Measurements from ENCODE around the gene CNOT4.
"Not testable (repeated sequence)": the region's sequence is repeated elsewhere in the genome, so short reads cannot be mapped to it uniquely, and the experiment has no call there.

CNOT4 gene

DNA sequence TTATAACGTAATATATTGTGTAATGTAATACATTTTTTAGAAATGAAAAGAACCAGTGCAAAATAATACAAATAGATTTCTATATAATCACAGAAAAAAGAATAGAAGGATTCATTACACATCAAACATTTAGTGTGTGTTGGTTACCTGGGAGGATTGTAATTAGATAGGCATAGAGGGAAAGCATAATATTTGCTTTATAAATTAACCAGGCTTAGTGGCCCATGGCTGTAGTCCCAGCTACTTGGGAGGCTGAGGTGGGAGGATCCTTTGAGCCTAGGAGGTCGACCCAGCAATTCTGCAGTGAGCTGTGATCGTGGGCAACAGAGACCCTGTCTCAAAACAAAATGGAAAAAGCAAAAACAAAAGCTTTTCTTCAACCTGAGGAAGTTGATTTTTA is 5.0 kb upstream of the CNOT4 start:
- DNase-seq (ENCODE audit: low read depth) = no peak

DNA sequence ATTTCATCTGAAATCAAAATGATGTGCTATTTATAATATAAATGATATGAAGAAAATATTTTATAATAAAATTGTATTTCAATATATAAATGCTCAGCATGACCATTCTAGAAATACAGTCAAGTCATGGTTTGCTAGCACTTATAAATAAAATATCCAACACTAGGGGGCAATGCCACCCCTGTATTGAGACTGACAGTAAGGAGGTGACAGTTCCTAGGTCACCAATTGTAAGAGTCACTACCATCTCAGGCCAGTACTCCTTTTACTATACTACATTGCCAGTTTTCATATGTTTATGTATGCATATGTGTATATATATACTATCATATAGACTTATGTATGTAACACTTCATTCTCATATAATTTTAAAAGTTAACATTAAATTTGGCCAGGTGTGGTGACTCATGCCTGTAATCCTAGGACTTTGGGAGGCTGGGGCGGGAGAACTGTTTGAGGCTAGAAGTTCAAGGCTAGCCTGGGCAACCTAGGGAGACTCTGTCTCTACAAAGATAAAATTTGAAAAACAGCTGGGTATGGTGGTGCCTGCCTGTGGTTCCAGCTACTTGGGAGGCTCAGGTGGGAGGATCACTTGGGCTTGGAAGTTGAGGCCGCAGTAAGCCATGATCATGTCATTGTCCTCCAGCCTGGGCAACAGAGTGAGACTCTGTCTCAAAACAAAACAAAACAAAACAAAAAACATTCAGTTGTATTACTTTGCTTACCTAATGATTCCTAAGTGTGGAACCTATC is 2.4 kb upstream of the CNOT4 start:
- DNase-seq (ENCODE audit: low read depth) = no peak

DNA sequence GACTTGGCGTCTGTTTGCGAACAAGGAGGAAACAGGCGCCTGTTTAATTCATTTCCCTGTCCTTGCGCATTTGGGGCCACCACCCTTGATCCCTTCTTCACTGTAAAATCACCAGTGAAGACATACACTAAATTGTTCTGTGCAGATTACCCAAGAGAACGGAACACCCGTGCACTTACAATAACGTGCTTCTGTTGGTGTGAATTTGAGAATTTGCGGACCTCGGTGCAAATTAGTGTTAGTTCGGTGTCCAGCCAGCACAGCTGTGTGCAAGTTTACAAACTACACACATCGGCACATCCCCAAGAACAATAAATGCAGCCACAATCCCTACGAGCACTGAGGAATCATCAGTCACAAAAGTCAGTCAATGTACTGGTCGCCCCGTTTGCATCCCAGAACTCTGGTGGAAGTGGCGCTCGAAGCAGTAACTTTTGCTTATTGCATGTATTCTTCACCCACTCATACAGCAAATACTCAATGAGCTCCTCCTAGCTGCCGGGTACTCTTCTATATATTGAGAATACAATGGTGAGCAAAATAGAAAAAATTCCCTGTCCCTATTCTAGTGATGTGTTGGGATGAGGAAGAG is 786 bp upstream of the CNOT4 start:
- no peak for DNase-seq (ENCODE audit: low read depth)

DNA sequence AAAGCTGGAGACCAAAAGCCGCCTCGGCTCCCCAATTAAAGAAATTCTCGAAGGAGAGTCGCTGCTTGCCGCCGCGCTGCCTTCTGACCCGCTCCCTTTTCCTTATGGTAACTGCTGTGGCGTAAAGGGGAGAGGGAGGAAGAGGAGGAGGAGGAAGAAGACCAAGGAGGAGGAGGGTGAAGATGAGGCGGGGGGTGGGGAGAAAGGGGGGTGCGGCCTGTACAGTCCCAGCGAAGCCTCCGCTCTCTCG is 388 bp downstream of the CNOT4 start:
- no peak for DNase-seq (ENCODE audit: low read depth)

DNA sequence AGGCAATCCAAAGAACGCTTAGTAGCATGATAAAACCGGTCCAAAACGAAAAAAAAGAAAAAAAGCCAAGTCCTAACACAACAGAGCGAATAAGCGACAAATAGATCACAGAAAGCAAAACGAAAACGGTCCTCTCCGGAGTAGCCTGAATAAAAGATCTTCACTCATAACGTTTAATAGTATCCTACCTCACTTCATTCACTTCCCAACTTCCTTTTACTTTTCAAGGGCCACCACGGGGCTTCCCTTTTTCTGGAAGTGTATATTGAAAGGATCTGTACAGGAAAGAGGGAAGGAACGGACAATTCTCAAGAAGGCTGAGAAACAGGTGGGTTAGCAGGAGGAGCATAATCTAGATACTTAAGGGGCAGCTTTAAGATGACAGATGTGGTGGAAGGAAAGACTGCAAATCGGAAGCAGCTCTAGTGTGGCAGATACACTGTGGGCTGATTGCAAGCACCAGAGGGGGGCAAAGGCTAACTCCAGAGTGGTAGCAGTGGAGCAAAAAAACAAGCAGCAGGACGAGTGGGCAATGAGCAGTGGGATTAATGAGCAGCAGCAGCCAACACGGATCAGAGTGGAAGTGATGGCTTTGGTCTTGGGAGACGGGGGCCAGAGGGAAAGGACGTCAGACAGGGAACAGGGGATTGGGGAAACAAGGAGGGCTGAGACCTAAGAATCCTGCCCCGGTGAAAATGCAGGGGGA is 866 bp downstream of the CNOT4 start:
- no peak for DNase-seq (ENCODE audit: low read depth)

DNA sequence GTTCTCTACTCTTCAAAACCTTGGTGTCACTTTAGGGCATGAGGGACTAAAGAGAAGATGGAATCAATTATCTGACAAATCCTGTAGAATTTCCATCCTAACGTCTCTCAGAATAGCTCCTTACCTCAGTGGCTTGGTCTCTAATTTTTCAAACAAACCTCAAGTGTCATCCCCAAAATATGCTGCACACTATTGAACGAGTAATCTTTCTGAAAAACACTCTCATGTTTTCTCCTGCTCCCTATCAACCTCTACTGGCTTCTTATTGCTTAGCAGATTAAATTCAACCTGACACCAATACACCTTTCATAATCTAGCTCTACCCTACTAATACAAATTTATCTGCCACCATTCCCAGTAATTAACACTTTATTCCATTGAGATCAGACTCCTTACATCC is 8.5 kb downstream of the CNOT4 start:
- no peak for DNase-seq (ENCODE audit: low read depth)

DNA sequence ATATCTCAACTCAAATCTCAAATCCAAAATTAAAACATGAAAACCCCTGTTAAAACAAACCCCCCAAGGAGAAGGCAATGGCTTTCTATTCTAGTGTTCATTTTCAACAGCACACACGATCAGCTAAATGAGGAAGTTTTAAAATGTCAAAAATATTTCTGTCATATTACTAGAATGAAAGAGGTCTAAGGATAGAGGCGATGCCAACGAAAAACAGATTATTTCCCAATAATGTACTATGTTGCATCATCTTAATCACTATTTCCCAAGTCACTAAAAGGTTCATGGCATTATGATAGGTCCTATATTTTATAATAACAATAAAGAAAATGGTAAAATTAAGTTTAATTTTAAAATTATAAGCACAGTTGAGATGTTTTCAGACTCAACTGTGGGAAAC is 10.1 kb downstream of the CNOT4 start:
- DNase-seq (ENCODE audit: low read depth) = no peak

DNA sequence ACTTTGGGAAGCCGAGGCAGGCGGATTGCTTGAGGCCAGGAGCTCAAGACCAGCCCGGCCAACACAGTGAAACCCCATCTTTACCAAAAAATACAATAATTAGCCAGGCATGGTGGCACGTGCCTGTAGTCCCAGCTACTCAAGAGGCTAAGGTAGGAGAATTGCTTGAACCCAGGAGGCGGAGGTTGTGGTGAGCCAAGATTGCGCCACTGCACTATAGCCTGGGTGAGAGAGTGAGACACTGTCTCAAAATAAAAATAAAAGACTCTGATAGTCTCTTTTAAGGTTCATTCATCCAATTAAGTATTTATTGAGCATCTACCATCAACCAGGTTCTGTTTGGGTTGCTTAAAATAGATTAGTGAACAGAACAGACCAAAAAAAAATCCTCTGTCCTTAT is 12.7 kb downstream of the CNOT4 start:
- not testable (repeated sequence) for DNase-seq (ENCODE audit: low read depth)

DNA sequence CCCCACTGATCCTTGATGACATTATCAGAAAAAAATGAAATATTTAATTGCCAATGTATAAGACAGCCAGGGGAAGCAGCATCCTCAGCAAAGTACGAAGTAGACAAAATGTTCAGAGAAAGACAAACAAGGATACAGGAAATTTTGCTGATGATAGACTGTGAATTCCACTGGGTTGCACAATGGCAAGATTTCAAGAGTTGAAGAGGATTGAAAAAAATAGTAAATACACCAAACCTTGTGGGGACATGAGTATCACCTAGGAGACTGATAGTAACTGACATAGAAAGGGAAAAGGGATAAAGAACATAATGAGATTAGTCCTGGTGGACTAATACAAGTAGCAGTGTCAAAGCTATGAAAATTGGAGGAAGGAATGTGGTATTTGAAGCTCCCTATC is 16.5 kb downstream of the CNOT4 start:
- no peak for DNase-seq (ENCODE audit: low read depth)

DNA sequence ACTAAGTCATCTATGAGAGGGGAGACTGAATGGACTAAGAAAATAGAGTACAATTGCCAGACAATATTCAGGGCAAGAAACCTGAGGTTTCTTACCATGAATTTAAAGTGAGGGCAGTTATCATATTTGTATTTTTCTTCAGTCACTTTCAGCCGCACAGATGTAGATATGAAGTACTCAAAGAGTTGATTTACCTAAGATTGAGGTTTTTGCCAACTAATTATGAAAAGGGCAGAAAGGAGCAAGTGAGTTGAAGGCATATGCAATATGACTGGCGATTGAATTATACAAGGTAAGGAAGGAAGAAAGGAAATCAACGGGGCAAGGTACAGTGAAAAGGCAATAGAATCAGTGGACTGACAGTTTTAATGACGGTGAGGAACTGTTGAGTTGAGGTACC is 17.8 kb downstream of the CNOT4 start:
- DNase-seq (ENCODE audit: low read depth) = no peak

DNA sequence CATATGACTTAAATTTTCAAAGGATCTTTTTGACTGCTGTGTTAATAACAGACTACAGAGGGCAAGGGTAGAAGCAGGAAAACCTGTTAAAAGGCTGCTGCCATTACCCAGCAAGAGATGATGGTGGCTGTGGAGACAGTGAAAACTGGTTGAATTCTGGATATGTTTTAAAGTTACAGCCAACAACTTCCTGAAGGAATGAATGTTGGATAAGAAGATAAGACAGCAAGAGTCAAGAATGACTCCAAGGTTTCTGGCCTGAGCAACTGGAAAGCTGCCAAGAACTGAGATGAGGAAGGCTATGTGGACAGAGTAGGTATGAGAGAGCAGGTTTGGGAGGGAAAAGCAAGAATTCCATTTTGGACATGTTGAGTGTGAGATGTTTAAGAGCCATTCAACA is 19.1 kb downstream of the CNOT4 start:
- DNase-seq (ENCODE audit: low read depth) = no peak

DNA sequence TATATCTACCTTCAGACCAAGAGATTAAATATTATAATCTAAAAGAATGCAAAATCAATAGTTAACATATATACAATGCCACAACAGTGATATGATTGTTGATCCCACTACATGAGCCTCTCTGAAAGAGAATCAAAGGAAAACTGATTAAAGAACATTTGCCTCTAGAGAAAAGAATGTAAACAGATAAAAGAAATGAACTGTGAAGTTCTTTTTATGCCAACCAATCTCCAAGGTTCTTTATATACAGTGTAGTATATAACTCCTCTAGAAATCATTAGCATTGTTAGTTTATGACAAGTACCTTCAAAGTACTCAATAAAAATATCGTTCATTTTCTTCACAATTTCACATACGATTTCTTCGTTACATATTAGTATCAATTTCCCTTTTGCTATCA is 20.1 kb downstream of the CNOT4 start:
- no peak for DNase-seq (ENCODE audit: low read depth)

DNA sequence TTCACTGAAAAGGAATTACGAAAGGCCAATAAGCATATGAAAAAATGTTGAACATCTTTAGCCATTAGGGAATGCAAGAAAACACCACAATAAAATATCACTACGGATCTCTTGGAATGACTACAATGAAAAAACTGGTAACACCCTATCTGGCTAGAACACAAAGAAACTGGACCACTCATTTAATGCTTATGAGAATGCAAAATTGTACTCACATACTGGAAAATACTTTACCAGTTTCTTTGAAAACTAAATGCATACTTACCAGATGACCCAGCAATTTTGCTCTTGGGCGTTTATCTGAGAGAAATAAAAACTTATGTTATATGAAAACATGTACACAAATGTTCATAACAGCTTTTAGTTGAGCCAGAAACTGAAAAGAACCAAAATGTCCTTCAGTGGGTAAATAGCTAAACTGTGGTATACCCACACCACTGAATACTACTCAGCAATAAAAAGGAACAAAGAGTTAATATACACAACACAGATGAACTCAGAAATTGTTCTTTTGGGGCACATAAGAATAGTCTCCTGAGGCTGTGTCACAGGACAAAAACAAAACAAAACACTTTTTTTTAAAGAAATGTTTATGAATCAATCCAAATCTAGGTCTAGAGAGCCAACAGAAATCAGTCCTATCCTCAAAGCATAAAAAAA is 23.5 kb downstream of the CNOT4 start:
- DNase-seq (ENCODE audit: low read depth) = no peak

DNA sequence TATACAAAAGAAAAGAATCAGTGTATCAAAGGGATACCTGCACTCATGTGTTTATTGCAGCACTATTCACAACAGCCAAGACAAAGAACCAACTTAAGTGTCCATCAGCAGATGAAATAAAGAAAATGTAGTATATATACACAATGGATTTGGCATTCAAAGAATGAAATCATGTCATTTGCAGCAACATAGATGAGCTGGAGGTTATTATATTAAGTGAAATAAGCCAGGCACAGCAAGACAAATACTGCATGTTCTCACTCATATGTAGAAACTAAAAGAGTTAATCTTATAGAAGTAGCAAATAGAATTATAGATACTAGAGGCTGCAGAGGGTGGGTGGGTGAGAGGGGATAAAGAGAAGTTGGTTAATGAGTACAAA is 28.3 kb downstream of the CNOT4 start:
- no peak for DNase-seq (ENCODE audit: low read depth)

DNA sequence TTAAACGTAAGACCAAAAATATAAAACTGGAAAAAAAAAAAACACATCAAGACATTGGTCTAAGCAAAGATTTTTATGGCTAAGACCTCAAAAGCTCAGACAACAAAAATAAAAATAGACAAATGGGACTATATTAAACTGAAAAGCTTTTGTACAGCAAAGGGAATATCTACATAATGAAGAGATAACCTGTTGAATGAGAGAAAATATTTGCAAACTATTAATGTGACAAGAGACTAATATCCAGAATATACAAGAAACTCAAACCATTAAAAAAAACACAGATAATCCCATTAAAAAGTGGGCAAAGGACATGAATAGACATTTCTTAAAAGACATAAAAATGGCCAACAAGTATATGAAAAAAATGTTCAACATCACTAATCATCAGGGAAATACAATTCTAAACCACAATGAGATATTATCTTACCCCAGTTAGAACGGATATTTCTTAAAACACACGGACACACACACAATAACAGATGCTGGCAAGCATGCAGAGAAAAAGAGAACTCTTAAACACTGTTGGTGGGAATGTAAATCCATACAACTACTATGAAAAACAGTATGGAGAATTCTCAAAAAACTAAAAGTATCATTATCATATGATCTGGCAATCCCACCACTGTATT is 28.8 kb downstream of the CNOT4 start:
- no peak for DNase-seq (ENCODE audit: low read depth)

DNA sequence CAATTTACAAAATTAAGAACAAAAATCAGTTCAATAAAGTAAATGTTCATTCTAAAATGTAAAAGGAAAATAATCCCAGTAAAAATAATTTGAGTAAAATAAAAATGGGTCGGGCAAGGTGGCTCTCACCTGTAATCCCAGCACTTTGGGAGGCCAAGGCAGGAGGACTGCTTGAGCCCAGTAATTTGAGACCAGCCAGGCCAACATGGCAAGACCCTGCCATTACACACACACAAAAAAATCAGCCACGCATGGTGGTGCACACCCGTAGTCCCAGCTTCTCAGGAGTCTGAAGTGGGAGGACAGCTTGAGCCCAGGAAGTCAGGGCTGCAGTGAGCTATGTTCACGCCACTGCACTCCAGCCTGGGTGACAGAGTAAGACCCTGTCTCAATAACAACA is 34.4 kb downstream of the CNOT4 start:
- DNase-seq (ENCODE audit: low read depth) = no peak

DNA sequence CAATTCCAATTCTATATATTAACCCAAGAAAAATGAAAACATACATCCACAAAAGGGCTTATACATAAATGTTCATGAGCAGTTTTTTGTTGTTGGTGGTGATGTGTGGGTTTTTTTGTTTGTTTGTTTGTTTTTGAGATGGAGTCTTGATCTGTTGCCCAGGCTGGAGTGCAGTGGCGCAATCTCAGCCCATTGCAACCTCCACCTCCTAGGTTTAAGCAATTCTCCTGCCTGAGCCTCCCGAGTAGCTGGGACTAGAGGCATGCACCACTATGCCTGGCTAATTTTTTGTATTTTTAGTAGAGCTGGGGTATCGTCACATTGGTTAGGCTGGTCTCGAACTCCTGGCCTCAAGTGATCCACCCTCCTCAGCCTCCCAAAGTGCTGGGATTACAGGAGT is 40.2 kb downstream of the CNOT4 start:
- not testable (repeated sequence) for DNase-seq (ENCODE audit: low read depth)

DNA sequence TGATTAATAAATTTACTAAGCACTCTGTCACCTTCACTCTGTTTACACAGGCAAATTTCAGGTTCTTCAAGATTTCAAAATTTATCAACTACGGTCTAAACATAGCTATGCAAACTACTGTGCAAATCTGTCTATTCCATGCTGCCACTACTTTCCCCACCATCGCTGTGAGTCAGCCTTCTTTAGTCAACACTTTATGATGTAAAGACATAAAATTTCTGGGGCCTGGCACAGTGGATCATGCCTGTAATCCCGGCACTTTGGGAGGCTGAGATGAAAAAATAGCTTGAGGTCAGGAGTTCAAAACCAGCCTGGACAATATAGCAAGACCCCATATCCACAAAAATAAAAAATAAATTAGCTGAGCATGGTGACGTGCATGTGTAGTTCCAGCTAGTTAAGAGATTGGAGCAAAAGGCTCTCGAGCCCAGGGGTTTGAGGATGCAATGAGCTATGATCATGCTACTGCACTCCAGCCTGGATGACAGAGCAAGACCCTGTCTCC is 42.6 kb downstream of the CNOT4 start:
- DNase-seq (ENCODE audit: low read depth) = no peak

DNA sequence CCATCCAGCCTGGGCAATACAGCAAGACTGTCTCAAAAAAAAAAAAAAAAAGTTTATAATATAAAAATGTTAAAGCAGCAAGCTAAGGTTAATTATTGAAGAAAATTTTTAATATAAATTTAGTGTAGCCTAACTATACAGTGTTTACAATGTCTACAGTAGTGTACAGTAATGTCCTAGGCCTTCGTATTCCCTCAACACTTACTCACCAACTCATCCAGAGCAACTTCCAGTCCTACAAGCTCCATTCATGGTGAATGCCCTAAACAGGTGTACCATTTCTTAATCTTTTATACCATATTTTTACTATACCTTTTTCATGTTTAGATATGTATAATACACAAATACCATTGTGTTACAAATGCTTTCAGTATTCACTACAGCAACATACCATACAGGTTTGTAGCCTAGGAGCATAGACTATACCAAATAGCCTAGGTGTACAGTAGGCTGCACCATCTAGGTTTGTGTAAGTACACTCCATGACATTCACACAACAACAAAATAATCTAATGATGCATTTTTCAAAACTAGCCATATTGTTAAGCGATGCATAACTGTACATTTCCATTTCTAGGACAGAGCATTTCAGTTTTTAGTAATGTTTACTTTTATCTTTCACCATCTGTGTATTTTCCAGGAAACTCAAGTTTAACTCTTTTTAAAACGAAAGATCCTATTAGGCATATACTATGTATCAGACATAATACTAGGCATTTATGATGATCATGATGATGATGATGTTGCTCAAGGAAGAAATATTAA is 43.3 kb downstream of the CNOT4 start:
- no peak for DNase-seq (ENCODE audit: low read depth)

DNA sequence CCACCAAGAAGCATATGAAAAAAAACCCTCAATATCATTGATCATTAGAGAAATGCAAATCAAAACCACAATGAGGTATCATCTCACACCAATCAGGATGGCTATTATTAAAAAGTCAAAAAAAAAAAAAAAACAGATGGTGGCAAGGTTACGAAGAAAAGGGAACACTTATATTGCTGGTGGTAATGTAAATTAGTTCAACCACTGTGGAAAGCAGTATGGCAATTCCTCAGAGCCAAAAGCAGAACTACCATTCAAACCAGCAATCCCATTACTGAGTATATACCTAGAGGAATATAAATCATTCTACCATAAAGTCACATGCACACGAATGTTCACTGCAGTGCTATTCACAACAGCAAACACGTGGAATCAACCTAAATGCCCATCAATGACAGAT is 46.0 kb downstream of the CNOT4 start:
- no peak for DNase-seq (ENCODE audit: low read depth)

DNA sequence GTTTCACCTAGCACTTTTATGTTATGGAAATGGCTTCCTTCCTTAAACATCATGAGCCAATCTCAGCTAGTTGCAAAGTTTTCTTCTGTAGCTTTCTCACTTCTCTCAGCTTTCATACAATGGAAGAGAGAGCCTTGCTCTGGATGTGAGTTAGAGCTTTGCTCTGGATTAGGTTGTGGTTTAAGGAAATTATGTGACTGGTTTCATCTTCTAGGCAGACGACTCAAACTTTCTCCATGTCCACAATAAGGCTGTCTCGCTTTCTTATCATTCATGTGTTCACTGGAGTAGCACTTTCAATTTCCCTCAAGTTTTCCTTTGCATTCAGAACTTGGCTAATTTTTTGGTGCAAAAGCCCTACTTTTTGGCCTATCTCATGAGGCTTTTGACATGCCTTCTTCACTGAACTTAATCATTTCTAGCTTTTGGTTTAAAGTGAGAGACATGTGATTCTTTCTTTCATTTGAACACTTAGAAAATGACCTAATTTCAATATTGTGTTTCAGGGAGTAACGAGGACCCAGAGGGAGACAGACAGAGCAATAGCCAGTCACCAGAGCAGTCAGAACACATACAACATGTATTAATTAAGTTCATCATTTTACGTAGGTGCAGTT is 49.8 kb downstream of the CNOT4 start:
- DNase-seq (ENCODE audit: low read depth) = no peak

Data from HS-5 (cell line).